GM18873 (cell line): ENCODE measurements around the gene PPARD.
"Not testable (repeated sequence)": the region's sequence is repeated elsewhere in the genome, so short reads cannot be mapped to it uniquely, and the experiment has no call there.

Experiments
- ATAC-seq: cut with Tn5 transposase; IDR thresholded peaks from one replicate; pipeline ENCODE4 v1.9.1; 2021; ENCODE audit warnings: mild to moderate bottlenecking, moderate library complexity, moderate number of reproducible peaks; ENCODE audit not compliant: unreplicated experiment, low FRiP score

PPARD gene

DNA sequence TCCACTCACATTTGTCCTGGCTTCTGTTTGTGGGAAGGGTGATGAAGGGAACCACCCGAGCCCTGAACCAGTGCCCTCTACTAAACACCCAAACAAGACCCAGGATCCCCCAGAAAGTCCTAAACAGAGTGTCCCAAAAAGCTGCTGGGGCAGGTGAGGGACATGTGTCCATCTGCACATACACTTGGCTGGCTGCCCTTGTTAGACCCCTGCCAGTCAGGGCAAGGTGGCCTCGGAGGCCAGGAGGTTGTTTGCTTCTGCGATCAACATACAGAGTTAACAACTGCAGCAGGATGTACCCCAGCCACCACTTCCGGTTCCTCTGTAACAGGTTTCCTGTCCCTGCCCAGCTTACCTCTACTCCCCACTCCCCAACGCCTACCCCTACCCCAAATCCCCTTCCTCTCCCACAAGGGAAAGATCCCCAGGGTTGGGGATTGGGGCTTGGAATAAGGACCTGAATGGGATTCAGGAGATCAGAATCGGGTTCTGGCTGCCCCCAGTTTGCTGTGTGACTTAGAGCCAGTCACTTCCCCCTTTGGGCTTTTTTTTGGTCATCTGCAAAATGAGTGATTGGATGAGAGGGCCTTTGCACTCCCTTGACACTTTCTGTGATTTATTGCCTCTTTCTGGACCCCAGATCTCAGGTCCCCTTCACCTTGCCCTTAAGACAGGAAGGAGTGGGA is 30.8 kb upstream of the PPARD start:
- no peak for ATAC-seq

DNA sequence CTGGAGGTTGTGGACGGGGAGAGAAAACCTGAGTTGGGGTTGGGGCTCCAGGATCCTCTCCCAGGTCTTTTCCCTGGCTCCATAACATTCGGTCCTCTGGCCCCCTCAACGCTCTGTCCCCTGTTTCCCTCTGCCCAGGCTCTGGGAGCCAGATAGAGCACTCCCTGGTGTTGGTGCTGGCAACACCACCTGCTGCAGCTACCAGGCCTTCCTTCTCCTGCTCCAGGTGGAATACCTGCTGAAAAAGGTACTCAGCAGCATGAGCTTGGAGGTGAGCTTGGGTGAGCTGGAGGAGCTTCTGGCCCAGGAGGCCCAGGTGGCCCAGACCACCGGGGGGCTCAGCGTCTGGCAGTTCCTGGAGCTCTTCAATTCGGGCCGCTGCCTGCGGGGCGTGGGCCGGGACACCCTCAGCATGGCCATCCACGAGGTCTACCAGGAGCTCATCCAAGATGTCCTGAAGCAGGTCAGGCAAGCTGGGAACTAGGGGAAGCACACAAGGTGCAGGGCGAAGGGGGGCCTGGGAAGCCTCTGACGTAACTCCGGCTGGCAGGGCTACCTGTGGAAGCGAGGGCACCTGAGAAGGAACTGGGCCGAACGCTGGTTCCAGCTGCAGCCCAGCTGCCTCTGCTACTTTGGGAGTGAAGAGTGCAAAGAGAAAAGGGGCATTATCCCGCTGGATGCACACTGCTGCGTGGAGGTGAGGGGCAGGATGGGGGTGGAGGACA is 30.1 kb upstream of the PPARD start:
- ATAC-seq: no peak

DNA sequence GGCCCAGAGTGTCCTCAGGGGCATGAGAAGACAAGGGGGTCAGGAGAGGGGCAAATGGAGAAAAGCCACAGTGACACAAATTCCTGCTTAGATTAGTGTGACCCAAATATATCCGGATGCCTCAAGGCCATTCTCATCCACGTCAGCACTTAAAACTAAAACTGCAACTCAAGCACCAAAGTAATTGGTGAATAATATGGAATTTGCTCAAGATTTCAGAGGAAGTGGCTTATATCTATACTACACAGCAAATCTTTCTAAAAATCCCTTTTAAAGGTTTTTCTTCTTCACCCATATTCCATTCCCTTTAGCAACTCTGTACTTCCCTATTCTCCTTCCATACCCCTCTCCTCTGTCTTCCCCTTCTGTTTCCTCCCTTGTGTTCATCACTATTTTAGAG is 29.6 kb upstream of the PPARD start:
- no peak for ATAC-seq

DNA sequence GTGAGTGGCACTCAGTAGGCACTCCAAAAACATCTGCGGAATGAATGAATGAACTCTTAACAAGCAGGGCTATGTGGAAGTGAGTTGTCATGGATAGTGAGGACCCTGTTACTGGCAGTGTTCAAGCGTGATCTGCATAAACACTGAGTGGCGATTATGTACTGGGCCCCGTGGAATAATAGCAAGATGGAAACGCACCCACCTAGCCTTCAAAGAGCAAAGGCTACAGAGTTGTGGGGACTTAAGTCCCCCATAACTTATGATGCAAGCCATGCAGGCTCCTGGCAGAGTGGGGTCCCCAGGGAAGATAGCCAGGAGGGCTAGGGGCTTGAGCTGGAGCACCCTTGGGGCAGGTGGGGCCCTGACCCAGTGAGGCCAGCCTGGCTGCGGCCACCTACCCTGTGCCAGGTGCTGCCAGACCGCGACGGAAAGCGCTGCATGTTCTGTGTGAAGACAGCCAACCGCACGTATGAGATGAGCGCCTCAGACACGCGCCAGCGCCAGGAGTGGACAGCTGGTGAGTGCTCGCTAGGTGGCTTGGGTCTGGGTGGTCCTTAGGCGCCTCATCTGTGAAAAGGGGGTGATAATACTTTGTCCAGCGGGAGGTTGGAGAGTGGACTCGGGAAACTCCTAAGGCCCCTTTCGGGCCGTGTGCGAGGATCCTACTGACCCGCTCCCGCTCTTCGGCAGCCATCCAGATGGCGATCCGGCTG is 24.7 kb upstream of the PPARD start:
- ATAC-seq: no peak

DNA sequence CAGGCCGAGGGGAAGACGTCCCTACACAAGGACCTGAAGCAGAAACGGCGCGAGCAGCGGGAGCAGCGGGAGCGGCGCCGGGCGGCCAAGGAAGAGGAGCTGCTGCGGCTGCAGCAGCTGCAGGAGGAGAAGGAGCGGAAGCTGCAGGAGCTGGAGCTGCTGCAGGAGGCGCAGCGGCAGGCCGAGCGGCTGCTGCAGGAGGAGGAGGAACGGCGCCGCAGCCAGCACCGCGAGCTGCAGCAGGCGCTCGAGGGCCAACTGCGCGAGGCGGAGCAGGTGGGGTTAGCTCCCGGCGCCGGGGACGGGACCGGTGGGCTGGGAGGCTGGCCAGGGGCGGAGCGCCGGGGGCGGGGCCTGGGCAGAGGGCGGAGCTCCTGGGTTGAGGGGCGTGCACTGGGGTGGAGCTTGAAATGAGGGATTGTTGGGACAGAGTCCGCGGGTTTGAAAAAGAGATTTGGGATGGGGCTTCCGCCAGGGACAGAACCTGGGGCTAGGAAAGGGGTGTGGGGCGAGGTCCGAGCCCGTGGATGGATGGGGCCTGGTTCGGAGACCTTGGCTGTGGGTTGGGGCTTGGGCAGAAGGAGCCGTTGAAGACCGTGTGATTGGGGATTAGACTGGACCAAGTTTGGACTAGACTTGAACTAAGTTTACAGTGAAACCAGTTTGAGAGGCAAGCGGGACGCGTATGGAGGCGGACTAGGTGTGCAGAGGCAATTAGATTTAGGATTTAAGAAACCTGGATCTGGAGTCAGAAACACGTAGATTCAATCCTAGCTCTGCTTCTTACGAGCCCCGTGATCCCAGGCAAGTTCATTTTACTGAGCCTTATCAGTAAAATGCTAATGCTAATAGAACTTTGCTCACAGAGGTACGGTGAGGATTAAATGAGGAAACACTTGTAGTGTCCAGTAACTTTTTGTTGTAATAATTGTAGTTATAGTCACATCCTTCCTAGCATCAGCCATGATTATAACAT is 23.9 kb upstream of the PPARD start:
- ATAC-seq: no peak

DNA sequence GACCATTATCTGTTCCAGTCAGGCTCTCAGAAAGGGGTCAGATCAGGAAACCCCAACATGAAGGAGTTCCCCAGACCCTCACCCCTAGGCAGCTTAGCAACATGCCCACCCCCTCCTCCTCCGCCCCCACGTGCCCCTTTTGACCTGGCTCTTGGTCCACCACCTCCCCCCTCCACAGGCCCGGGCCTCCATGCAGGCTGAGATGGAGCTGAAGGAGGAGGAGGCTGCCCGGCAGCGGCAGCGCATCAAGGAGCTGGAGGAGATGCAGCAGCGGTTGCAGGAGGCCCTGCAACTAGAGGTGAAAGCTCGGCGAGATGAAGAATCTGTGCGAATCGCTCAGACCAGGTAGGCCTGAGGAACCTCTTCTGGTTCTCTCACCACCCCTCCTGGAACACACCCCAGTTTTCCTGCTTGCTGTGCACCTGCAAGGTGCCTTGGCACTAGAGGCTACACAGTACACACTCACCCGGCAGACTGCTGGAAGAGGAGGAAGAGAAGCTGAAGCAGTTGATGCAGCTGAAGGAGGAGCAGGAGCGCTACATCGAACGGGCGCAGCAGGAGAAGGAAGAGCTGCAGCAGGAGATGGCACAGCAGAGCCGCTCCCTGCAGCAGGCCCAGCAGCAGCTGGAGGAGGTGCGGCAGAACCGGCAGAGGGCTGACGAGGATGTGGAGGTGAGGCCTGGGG is 22.9 kb upstream of the PPARD start:
- no peak for ATAC-seq

DNA sequence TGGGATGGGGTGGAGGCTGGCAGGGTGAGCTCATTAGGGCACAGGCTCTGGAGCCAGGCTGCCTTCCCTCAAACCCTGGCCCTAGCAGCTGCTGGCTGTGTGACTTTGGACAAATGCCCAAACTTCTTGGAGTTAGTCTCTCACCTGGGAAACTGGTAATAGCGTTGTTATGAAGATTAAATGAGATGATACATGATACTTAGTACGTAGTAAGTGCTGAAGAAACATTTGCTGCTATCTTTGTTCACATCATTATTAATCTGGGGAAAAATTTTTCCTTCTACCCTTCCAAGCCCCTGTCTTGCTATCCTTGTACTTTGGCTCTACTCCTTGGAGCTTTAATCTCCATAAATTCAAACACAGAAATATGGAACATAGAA is 22.3 kb upstream of the PPARD start:
- ATAC-seq: no peak

DNA sequence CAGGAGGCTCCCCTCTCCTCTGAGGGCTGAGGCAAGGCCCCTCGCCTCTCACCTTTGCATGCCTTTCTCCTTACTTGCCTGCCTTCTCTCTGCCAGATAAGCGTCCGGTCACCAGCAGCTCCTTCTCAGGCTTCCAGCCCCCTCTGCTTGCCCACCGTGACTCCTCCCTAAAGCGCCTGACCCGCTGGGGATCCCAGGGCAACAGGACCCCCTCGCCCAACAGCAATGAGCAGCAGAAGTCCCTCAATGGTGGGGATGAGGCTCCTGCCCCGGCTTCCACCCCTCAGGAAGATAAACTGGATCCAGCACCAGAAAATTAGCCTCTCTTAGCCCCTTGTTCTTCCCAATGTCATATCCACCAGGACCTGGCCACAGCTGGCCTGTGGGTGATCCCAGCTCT is 21.3 kb upstream of the PPARD start:
- ATAC-seq: no peak

DNA sequence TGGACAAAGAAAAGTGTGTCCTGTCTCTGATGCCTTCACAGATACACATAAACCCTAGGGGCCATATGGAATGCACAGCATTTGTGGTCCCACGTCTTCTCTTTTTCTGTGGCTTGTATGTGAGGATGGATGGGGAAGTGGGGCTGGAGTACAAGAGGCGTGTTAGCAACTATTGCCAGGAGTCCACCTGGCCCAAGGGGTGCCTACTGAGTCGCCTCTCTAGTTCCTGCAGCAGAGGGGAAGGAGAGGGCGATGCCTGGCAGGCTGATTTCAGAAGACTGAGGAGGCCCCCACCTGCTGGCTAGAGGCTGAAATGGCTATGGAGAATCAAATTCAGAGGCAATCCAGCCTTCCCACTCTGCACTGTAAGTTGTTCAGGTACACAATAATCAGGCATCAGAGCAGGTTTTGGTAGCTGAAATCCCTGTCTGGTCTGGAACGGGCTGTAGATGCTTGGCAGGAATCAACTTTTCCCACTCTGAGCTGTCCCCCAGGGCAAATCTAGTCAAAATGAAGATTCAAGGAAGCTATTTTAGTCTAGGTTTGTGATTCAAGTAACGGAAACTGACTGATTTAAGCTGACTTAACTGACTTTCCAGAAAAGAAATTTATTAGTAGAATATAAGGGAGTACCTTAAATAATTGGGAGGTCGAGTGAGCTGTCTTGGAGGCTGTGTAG is 14.9 kb upstream of the PPARD start:
- ATAC-seq: no peak

DNA sequence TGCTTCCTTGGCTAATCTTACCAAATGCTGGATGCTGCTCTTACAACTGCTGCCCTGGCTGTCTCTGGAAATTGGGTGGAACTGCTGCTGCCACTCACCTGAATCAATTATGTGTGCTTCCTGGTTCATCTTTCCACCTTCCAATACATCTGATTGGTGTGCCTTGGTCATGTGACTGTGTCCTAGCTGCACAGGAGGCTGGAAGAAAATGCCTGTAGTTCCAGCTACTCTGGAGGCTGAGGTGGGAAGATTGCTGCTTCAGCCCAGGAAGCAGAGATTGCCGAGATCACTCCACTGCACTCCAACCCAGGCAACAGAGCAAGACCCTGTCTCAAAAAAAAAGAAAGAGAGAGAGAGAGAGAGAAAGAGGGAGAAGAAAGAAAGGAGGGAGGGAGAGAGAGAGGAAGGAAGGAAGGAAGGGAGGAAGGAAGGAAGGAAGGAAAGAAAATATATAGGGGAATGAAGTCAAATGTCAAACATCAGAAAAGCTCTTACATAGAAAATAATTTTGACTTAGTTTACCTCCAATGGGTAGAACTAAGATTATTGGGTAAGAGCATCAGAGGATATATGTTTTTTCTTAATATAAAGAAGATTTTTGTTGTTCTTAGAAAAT is 14.1 kb upstream of the PPARD start:
- ATAC-seq: no peak

DNA sequence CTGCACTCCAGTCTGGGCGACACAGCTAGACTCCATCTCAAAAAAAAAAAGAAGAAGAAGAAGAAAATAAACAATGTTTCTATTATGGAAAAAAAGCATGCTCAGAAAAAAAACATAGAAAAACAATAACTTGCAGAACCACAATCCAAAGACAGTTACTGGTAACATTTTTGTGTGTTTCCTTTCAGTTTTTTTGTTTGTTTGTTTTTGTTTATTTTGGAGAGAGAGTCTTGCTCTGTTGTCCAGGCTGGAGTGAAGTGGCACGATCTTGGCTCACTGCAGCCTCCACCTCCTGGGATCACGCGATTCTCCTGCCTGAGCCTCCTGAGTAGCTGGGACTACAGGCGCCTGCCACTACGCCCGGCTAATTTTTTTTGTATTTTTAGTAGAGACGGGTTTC is 13.4 kb upstream of the PPARD start:
- ATAC-seq: not testable (repeated sequence)

DNA sequence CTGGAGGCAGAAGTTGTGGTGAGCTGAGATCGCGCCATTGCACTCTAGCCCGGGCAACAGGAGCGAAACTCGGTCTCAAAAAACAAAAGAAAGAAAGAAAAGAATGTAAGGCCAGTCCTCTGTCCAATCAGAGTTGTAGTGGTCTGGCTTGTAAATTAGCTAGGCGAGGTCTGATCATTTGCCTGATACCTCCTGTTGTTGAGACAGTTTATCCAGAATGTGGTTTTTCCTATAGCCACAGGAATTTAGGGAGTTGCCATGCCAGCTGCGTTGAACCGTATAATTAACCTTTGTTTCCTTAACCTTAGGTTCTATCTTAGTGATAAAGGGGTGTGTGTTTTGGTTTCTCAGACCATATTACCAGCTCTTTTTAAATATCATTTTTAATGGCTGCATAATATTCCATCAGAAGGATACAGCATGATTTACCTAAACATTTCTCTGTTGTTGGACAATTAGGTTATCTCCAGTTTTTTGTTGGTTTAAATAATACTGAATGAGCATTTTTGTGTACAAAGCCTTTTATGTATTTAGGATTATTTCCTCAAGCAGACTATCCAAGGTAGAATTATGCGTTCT is 11.7 kb upstream of the PPARD start:
- no peak for ATAC-seq

DNA sequence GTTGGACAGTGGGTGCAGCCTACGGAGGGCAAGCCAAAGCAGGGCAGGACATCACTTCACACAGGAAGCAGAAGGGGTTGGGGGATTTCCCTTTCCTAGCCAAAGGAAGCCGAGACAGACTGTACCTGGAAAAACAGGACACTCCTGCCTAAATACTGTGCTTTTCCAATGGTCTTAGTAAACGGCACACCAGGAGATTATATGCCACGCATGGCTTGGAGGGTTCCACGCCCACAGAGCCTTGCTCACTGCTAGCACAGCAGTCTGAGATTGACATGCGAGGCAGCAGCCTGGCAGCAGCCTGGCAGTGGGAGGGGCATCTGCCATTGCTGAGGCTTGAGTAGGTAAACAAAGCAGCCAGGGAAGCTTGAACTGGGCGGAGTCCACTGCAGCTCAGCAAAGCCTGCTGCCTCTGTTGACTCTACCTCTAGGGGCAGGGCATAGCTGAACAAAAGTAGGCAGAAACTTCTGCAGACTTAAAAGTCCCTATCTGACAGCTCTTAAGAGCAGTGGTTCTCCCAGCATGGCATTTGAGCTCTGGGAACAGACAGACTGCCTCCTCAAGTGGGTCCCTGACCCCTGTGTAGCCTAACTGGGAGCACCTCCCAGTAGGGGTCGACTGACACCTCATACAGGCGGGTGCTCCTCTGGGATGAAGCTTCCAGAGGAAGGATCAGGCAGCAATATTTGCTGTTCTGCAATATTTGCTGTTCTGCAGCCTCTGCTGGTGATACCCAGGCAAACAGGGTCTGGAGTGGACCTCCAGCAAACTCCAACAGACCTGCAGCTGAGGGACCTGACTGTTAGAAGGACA is 10.1 kb upstream of the PPARD start:
- not testable (repeated sequence) for ATAC-seq

DNA sequence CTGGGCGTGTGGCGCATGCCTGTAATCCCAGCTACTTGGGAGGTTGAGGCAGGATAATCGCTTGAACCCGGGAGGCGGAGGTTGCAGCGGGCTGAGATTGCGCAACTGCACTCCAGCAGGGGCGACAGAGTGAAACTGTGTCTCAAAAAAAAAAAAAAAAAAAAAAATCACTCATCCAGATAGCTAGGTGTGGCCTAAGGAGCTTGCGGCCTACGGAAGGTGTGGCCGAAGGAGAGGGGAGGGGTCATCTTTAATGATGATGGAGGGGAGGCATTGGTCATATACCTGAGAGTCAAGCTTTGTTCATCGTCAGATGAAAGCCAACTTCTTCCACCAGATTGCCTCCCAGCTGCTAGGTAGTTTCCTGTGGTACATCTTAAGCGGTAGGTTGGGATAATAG is 801 bp upstream of the PPARD start:
- no peak for ATAC-seq

DNA sequence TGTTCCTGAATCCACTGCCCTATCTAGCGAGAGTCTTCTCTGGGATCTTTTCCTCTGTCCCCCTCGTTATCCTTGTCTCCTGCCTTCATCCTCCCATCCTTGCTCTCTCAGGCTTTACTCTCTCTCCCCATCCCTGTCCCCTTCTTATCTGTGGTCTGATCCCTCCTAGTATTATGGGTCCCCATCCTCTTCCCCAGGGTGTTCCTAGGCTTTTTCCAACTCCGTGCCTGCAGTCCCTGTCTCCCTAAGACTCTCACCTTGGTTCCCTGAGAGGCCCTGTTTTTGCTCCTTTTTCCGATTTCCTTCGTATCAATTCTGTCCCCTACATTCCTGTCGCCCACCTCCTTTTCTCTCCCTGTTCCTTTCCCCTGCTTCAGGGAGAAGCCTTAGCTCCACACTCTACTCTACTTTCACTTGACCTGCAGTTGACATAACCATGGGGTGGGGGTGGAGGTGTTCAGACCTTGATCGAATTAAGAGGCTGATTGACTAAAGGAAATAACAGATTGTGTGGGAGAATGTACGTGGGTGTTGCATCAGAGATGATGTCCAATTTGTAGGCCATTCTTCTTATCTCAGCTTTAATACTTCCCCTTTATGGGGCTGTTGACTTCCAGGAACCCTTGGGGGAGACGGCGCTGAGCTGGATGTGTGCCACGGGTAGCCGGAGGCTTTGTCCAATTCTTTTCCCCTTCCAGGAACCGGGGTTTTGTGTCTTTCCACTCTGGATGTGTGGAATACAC is 905 bp downstream of the PPARD start:
- ATAC-seq: no peak

DNA sequence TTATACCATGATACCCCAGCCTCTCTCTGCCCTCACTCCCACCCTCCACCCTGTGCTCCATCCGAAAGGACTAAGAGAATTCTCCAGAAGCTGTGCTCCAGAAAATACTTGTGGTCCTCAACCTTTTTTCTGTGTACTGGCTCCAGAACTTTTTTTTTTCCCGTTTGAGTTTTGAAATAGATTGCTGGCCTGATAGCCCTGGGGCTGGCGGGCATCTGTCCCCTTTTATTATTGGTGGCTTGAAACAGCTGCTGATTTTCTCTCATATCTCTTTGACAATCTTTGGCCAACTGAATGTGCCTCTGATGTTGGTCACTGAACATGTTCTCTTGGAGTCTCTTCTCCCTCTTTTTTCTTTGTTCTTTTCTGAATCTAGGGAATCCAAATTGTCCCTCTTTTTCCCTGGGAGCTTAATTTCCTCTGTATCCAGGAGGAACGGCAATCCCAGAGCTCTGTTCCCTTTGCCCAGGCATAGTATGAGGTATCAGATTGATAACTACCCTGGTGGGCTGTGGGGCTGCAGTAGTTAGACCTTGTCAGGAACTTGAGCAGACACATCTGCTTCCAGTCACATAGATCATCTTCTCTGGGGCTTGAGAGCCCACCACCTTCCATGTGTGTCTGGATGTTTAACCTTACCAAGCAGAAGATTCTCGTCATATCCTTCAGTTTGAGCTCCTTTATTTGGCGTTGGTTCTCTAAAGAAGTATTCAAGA is 1.6 kb downstream of the PPARD start:
- ATAC-seq: no peak

DNA sequence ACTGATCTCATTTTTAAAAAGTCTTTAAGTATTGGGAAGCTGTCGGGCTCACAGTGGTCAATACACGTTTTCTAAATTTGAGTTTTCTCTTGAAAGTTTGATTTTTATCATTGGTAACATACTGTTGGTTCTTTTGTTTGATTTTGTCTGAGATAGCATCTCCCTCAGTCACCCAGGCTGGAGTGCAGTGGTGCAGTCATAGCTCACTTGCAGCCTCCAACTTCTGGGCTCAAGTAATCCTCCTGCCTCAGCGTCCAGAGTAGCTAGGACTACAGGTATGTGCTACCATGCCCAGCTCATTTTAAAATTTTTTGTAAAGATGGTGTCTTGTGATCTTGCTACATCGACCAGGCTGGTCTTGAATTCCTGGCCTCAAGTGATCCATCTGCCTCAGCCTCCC is 9.1 kb downstream of the PPARD start:
- no peak for ATAC-seq
